Mucosa of rectum (tissue), 2 donors: ENCODE results near the gene RNF4.

Source experiments
- H3K27ac ChIP-seq, 2 donors: one replicate each; pipeline ENCODE4 v1.7.0; 2013; ENCODE audit warnings: inconsistent platforms in 2 of 2, low read depth in 2 of 2, low read length in 2 of 2
- H3K27me3 ChIP-seq, 2 donors: one replicate each; pipeline ENCODE4 v1.7.0; 2013; ENCODE audit warnings: low read length in 2 of 2; ENCODE audit not compliant: control insufficient read depth in 2 of 2, insufficient read depth in 2 of 2
- H3K36me3 ChIP-seq, 2 donors: one replicate each; pipeline ENCODE4 v1.7.0; 2013; ENCODE audit warnings: low read length in 2 of 2; ENCODE audit not compliant: control insufficient read depth in 2 of 2, insufficient read depth in 2 of 2
- H3K4me1 ChIP-seq, 2 donors: one replicate each; pipeline ENCODE4 v1.7.0; 2013; ENCODE audit warnings: low read length in 2 of 2, mild to moderate bottlenecking in 1 of 2; ENCODE audit not compliant: control insufficient read depth in 2 of 2, insufficient read depth in 2 of 2
- H3K4me3 ChIP-seq, 2 donors: one replicate each; pipeline ENCODE4 v1.7.0; 2013; ENCODE audit warnings: low read length in 2 of 2
- H3K9ac ChIP-seq, 2 donors: one replicate each; pipeline ENCODE4 v1.7.0; 2013; ENCODE audit warnings: low read length in 2 of 2, low read depth in 1 of 2, mild to moderate bottlenecking in 1 of 2
- H3K9me3 ChIP-seq, 2 donors: one replicate each; pipeline ENCODE4 v1.7.0; 2013; ENCODE audit warnings: low read length in 2 of 2; ENCODE audit not compliant: control insufficient read depth in 2 of 2
- donor health status: healthy.
- donor health status: Normal muscosa, but diverticular disease.

The RNF4 gene, protein sequence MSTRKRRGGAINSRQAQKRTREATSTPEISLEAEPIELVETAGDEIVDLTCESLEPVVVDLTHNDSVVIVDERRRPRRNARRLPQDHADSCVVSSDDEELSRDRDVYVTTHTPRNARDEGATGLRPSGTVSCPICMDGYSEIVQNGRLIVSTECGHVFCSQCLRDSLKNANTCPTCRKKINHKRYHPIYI

GRCh38 chr4:2468456-2469191, at the start of gene RNF4:
Gene RNF4 (plus strand): TSS chr4:2469106. CDS start chr4:2490494, 21,388 bp downstream.
- Histone ChIP-seq H3K27me3 (no peaks in the 10 kb centered on the region), H3K4me1 (peaks cover 17 to 21% of the 10 kb centered on the region in 2 donors), H3K27ac (peak within 1 kb of the TSS; percentile 94 to 96), H3K4me3 (peak within 1 kb of the TSS; percentile 89 to 93), H3K9me3 (no peaks in the 10 kb centered on the region), H3K36me3 (peaks cover 11 to 12% of the 10 kb centered on the region in 2 donors), H3K9ac (peak within 1 kb of the TSS; percentile 96 to 98)

- Histone ChIP-seq H3K4me1 (peaks cover 22 to 25% of the 10 kb centered on the region in 2 donors), H3K27ac (no peak overlapping the region), H3K9ac (no peak overlapping the region), H3K4me3 (no peak overlapping the region), H3K27me3 (peaks cover 6 to 24% of the 10 kb centered on the region in 2 donors), H3K36me3 (no peaks in the 10 kb centered on the region), H3K9me3 (no peaks in the 10 kb centered on the region)
Observed at GRCh38 chr4:2419814-2420213, 49.1 kb upstream of the RNF4 start.

DNA sequence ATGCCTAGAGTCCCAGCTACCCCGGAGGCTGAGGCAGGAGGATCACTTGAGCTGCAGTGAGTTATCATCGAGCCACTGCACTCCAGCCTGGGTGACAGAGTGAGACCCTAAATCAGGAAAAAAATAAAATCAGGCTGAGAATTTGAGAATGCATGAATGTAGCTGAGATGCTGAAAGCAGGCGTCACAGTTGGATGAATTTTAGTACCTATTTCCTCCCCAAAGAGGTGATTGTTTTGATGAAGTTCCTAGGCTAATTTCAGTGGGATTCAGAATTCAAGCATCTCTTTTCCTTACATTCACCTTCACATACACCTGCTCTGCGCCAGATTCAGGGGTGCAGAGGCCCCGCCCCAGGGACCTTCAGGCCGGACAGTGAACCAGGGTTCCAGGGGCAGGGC, 47.0 kb upstream of the RNF4 start:
- no peaks in the 10 kb centered on the region for H3K36me3 ChIP-seq
- H3K4me1 ChIP-seq = peaks cover 15 to 18% of the 10 kb centered on the region in 2 donors
- H3K9ac ChIP-seq = no peak overlapping the region
- no peaks in the 10 kb centered on the region for H3K9me3 ChIP-seq
- H3K27ac ChIP-seq = no peak overlapping the region
- no peak overlapping the region for H3K4me3 ChIP-seq
- H3K27me3 ChIP-seq = peaks cover 6 to 11% of the 10 kb centered on the region in 2 donors

DNA sequence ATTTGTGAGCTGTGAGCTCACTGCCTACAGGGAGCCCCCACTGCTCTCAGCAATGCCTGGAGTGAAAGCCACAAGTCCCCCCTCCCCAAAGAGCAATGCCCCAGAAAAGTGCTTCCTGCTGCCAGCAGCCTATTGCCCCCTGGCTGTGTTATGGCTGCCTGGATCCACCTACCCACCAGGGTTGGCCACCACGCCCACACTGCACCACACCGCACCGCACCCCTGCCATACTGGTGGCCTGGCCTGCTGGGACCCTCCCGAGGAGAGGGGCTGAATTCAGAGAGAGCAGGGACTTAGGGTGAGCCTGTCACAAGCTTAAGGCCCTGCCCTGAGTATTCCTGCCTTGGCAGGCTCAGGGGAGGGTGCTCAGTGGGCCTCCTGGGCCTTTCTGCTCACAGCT, 45.8 kb upstream of the RNF4 start:
- H3K4me1 ChIP-seq = peaks cover 8 to 9% of the 10 kb centered on the region in 2 donors
- H3K36me3 ChIP-seq = no peaks in the 10 kb centered on the region
- no peak overlapping the region for H3K9ac ChIP-seq
- peaks cover 6 to 11% of the 10 kb centered on the region in 2 donors for H3K27me3 ChIP-seq
- H3K9me3 ChIP-seq = no peaks in the 10 kb centered on the region
- no peak overlapping the region for H3K4me3 ChIP-seq
- no peak overlapping the region for H3K27ac ChIP-seq

DNA sequence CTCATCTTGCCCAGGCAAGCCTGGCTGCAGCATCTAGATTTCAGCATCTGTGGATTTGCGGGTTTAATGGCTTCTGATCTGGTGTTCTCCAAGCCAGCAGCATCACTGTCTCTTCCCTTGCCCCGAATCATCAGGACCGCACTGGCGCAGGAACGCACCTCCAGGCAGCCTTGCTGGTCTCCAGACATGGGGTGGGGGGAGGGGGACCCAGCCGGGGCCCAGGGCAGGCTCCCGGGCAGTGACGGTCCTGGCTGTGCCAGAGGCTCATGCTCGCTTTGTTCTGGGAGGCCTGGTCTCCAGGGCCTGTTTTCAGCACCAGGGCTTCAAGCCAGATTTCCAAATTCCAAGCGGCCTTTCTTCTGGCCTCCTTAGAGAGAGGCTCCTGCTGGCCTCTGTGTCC, 45.2 kb upstream of the RNF4 start:
- no peaks in the 10 kb centered on the region for H3K36me3 ChIP-seq
- H3K4me1 ChIP-seq = peaks cover 8% of the 10 kb centered on the region in 2 donors
- peaks cover 6 to 11% of the 10 kb centered on the region in 2 donors for H3K27me3 ChIP-seq
- H3K9me3 ChIP-seq = no peaks in the 10 kb centered on the region
- H3K4me3 ChIP-seq = no peak overlapping the region
- no peak overlapping the region for H3K27ac ChIP-seq
- no peak overlapping the region for H3K9ac ChIP-seq

DNA sequence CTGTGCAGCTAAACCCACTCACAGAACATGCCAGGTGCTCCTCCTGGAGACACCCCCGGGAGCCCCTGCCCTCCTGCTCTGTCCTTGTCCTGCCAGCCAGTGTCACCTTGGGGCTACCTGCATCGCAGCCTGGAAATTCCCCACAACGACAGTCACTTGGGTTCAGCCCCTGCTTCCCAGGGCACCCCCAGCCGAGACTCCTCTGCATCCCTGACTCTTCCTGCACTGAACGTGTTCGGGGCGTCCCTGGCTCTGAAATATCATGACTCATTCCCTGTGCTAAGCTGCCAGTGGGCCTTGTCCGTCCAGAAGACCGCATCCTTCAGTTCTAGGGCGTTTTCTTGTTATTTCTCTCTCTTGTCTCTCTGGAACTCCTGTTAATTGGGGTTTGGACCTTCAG, 44.3 kb upstream of the RNF4 start:
- Histone ChIP-seq H3K4me1 (peaks cover 0 to under 1% of the 10 kb centered on the region in 2 donors), H3K27me3 (peaks cover 6 to 11% of the 10 kb centered on the region in 2 donors), H3K36me3 (no peaks in the 10 kb centered on the region), H3K27ac (no peak overlapping the region), H3K4me3 (no peak overlapping the region), H3K9me3 (no peaks in the 10 kb centered on the region), H3K9ac (no peak overlapping the region)

GRCh38 chr4:2425386-2426068, 43.4 kb upstream of the RNF4 start:
- Histone ChIP-seq H3K27ac (no peak overlapping the region), H3K9me3 (no peaks in the 10 kb centered on the region), H3K27me3 (peaks cover 0 to 10% of the 10 kb centered on the region in 2 donors)

GRCh38 chr4:2426069-2426397, 42.9 kb upstream of the RNF4 start:
- Histone ChIP-seq H3K9me3 (no peaks in the 10 kb centered on the region), H3K9ac (no peak overlapping the region), H3K36me3 (no peaks in the 10 kb centered on the region), H3K27ac (no peak overlapping the region), H3K27me3 (peaks cover 0 to 5% of the 10 kb centered on the region in 2 donors), H3K4me3 (no peak overlapping the region), H3K4me1 (no peaks in the 10 kb centered on the region)

More at GRCh38 chr4:2425386-2426068, 43.4 kb upstream of the RNF4 start:
- Histone ChIP-seq H3K4me1 (no peaks in the 10 kb centered on the region), H3K4me3 (no peak overlapping the region), H3K36me3 (no peaks in the 10 kb centered on the region), H3K9ac (no peak overlapping the region)

DNA sequence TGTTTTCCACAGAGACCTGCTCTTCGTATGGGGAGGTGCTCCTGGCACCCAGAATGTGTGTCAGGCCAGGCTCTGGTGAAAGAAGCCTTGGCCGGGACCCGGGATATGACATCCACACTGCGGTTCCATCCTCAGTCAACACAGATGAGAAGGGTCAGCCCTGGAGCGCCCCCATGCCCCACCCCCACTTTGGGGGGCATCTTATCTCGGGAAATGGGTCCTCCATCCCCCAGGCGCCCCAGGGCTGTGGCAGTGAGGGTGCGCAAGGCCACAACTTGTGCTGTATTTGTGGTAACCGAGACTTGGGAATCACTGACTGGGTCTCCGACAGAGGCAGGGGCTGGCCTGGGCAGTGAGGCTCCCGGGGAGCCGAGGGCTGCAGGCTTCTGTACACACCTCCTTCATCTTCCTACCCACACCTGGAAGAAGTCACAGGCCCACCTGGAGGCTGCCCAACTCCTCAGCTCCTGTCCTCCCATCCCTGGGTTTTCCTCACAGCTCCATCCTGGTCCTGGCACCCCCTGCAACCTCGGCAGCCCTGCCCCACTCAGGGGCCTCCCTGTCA, 42.1 kb upstream of the RNF4 start:
- no peak overlapping the region for H3K9ac ChIP-seq
- no peaks in the 10 kb centered on the region for H3K36me3 ChIP-seq
- no peak overlapping the region for H3K4me3 ChIP-seq
- peaks cover 0 to 5% of the 10 kb centered on the region in 2 donors for H3K27me3 ChIP-seq
- no peak overlapping the region for H3K27ac ChIP-seq
- H3K4me1 ChIP-seq = no peaks in the 10 kb centered on the region
- H3K9me3 ChIP-seq = no peaks in the 10 kb centered on the region
